OCI-LY7 (cell line): Measurements from ENCODE around the gene ERCC6L. TPM values are rescaled to one million over a fixed set of nuclear protein-coding genes. Genes with fewer than 3 reads are reported as not detected.

Experiments used
- BruUV-seq: library from RNA; stranded (reverse); fragments of 400-500 nt; replicated peaks from 2 replicates; lab custom pipeline; 2021; lab: Mats Ljungman, UMichigan
- CTCF ChIA-PET: fragments of 300-600 bp; sonication (Branson Sonifier 250); formaldehyde crosslinking; loops from one replicate; lab custom pipeline; 2022; ENCODE audit warnings: antibody characterized with exemption; ENCODE audit not compliant: unreplicated experiment; lab: Charles Lee
- POLR2A ChIA-PET: fragments of 300-600 bp; sonication (Branson Sonifier 250); formaldehyde crosslinking; loops from one replicate; lab custom pipeline; 2022; ENCODE audit warnings: antibody characterized with exemption; lab: Charles Lee
- DNase-seq: peaks from one replicate; pipeline ENCODE4 v3.0.0-alpha.2; 2015; ENCODE audit warnings: low spot score
- H2AFZ ChIP-seq: fragments of 200-600 bp; sonication (generic), shearing (Covaris generic); 2 replicates; pipeline ENCODE4 v1.6.1; 2014; ENCODE audit warnings: mild to moderate bottlenecking, antibody characterized with exemption, low read length, moderate library complexity
- H3K27ac ChIP-seq: fragments of 200-600 bp; sonication (generic); 2 replicates; pipeline ENCODE4 v1.5.1; 2014; ENCODE audit warnings: mixed run types, low read depth, mild to moderate bottlenecking, moderate library complexity, low read length, inconsistent platforms; ENCODE audit not compliant: poor library complexity, severe bottlenecking
- H3K36me3 ChIP-seq: fragments of 200-600 bp; sonication (generic); 2 replicates; pipeline ENCODE4 v1.6.1; 2014; ENCODE audit warnings: mild to moderate bottlenecking, antibody characterized with exemption, low read length, moderate library complexity, mixed read lengths; ENCODE audit not compliant: insufficient read depth
- H3K4me1 ChIP-seq: fragments of 200-600 bp; sonication (generic); 2 replicates; pipeline ENCODE4 v1.5.1; 2014; ENCODE audit warnings: mild to moderate bottlenecking, low read length; ENCODE audit not compliant: insufficient read depth, poor library complexity, severe bottlenecking
- H3K4me2 ChIP-seq: fragments of 200-600 bp; sonication (generic); 2 replicates; pipeline ENCODE4 v1.6.1; 2014; ENCODE audit warnings: mild to moderate bottlenecking, low read length
- H3K4me3 ChIP-seq: fragments of 200-600 bp; sonication (generic); 2 replicates; pipeline ENCODE4 v1.5.1; 2014; ENCODE audit warnings: mild to moderate bottlenecking, low read depth, low read length; ENCODE audit not compliant: poor library complexity, severe bottlenecking
- H3K79me2 ChIP-seq: fragments of 200-600 bp; sonication (generic); 2 replicates; pipeline ENCODE4 v1.6.1; 2016; ENCODE audit warnings: low read depth, mild to moderate bottlenecking, low read length, moderate library complexity, mixed read lengths; ENCODE audit not compliant: insufficient read depth
- H3K9me2 ChIP-seq: fragments of 200-600 bp; sonication (generic); 2 replicates; pipeline ENCODE4 v1.6.1; 2016; ENCODE audit warnings: mild to moderate bottlenecking, low read length, mixed read lengths; ENCODE audit not compliant: insufficient read depth
- H3K9me3 ChIP-seq: fragments of 200-600 bp; sonication (generic); 2 replicates; pipeline ENCODE4 v1.6.1; 2014; ENCODE audit warnings: mild to moderate bottlenecking, mixed run types, low read length, mixed read lengths
- H4K20me1 ChIP-seq: fragments of 200-600 bp; sonication (generic); 2 replicates; pipeline ENCODE4 v1.6.1; 2014; ENCODE audit warnings: mild to moderate bottlenecking, antibody characterized with exemption, low read length, moderate library complexity, mixed read lengths; ENCODE audit not compliant: insufficient read depth
- EZH2phosphoT487 ChIP-seq: fragments of 200-600 bp; sonication (generic); IDR thresholded peaks from 2 replicates; pipeline ENCODE4 v1.6.1; 2018; ENCODE audit warnings: low read depth, borderline replicate concordance, mild to moderate bottlenecking, mixed run types, antibody characterized with exemption, low read length, moderate library complexity, mixed read lengths
- intact Hi-C: fragments of 100-400 bp; cut with micrococcal nuclease; formaldehyde crosslinking; loops from one replicate; pipeline ENCODE4 v1.10.0; 2022; ENCODE audit not compliant: unreplicated experiment
- total RNA-seq, 2 experiments: library from RNA; depleted of rRNA in 1 of 2; stranded (reverse); fragments of >200 nt in 1 of 2; shearing (Covaris generic) in 1 of 2; gene quantifications; 2 replicates each; pipeline ENCODE4 v1.2.3, GENCODE V29; 2014 to 2022
- TF ChIP-seq, protein P1 (sequence below): fragments of 200-600 bp; sonication (generic); conservative IDR thresholded peaks from 2 replicates; pipeline ENCODE4 v1.5.1; 2014; ENCODE audit warnings: mild to moderate bottlenecking, antibody characterized with exemption, low read length, moderate library complexity, mixed read lengths

ERCC6L gene
- total RNA-seq, 2 experiments from 2014 or later, result 12.6 to 14.1 TPM

DNA sequence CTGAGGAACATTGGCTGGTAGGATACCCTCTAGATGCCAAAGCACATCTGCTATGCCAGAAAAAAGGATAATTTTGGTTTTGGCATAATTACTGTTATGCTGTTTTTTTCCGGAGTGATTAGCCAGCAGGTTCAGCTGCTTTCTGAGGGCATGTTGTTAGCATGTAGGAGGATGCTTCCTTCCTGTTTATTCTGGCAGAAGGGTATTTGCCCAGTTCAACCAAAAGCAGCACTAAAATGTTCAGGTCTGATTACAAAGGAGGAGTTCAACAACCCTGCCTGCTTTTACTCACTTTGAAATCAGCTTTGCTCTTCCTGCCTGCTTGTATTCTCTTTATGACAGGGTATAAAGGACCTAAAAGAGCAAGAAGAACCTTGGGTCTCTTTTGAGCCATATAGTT lies 21.9 kb downstream of the ERCC6L start:
- peaks cover 8% of the 10 kb centered on the region; the same call in 1 of the 2 replicates for H3K79me2 ChIP-seq
- H3K9me3 ChIP-seq, result no peaks in the 10 kb centered on the region
- POLR2A ChIA-PET, result interaction anchor here (0.6 kb wide), 1 partner anchor 32 kb away, joined by 3 read pairs; no protein-coding TSS in a partner anchor
- CTCF ChIA-PET, result no interaction called here
- H3K36me3 ChIP-seq, result peaks cover 17% of the 10 kb centered on the region
- intact Hi-C loops, result no loop called here
- no peak for DNase-seq
- H3K4me3 ChIP-seq, result no peak overlapping the region
- BruUV-seq, result no TSS peak
- no peak overlapping the region for H2AFZ ChIP-seq
- H3K9me2 ChIP-seq, result no peaks in the 10 kb centered on the region
- TF ChIP-seq, protein P1, sequence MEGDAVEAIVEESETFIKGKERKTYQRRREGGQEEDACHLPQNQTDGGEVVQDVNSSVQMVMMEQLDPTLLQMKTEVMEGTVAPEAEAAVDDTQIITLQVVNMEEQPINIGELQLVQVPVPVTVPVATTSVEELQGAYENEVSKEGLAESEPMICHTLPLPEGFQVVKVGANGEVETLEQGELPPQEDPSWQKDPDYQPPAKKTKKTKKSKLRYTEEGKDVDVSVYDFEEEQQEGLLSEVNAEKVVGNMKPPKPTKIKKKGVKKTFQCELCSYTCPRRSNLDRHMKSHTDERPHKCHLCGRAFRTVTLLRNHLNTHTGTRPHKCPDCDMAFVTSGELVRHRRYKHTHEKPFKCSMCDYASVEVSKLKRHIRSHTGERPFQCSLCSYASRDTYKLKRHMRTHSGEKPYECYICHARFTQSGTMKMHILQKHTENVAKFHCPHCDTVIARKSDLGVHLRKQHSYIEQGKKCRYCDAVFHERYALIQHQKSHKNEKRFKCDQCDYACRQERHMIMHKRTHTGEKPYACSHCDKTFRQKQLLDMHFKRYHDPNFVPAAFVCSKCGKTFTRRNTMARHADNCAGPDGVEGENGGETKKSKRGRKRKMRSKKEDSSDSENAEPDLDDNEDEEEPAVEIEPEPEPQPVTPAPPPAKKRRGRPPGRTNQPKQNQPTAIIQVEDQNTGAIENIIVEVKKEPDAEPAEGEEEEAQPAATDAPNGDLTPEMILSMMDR, result no peak
- TF ChIP-seq EZH2phosphoT487, result no peak
- no peaks in the 10 kb centered on the region for H4K20me1 ChIP-seq
- H3K4me1 ChIP-seq, result no peaks in the 10 kb centered on the region
- H3K4me2 ChIP-seq, result no peak overlapping the region
- no peak overlapping the region for H3K27ac ChIP-seq

DNA sequence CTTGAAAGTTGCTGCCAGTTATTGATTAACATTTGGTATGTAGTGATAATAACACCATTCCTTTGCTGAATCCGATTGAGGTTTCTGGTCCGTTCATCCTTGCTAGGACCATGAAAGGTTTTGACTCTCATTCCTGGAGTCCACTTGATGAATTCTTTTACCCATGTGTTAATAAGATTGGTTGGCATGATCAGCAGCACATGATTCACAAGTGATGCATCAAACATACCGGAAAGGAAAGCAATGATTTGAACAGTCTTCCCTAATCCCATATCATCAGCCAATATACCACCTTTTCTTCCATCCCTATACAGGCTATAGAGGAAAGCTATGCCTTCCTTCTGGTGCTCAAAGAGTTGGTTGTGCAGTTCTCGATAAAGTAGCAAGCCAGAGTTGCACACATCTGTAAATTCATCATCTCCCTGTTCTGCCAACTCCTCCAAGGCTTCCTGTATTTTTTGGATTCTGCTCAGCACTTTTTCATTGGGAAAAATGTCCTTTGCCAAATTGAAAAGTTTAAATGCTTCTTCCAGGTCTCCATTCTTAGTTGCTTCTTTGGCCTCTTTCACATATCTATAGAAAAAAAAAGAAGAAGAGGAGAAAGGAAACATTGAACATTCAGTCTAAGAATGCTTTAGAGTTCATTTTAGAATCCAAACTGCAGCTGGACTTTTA lies 30.6 kb downstream of the ERCC6L start:
- CTCF ChIA-PET, result no interaction called here
- Histone ChIP-seq H3K9me2 (no peaks in the 10 kb centered on the region), H3K4me2 (no peak overlapping the region), H4K20me1 (no peaks in the 10 kb centered on the region), H2AFZ (no peak overlapping the region), H3K79me2 (peaks cover 6% of the 10 kb centered on the region; the same call in 1 of the 2 replicates), H3K4me3 (no peak overlapping the region), H3K27ac (no peak overlapping the region), H3K36me3 (peaks cover 37% of the 10 kb centered on the region), H3K4me1 (no peaks in the 10 kb centered on the region), H3K9me3 (no peaks in the 10 kb centered on the region)
- POLR2A ChIA-PET, result no interaction called here
- intact Hi-C loops, result no loop called here
- TF ChIP-seq EZH2phosphoT487, result no peak
- TF ChIP-seq, protein P1, result no peak
- no peak for DNase-seq
- BruUV-seq, result no TSS peak

DNA sequence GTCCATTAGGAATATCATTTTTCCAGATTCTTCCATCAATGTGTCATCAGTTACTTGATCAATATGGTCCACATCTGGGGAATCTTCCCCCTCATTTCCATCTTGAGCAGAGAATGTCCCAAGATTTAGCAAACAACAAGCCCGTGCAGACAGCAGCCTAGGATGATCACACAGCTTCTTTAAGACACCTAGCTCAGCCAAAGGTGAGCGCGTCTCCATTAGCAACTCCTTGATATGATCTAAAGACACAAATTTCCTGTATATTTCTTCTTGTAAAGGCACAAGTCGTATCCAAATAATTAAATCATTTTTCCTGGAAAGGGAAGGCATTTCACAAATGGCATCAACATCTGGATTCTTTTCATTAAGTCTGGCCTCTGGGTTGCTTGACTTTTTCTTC lies 31.5 kb downstream of the ERCC6L start:
- no peak overlapping the region for H3K4me2 ChIP-seq
- no peaks in the 10 kb centered on the region for H3K9me3 ChIP-seq
- no peak overlapping the region for H2AFZ ChIP-seq
- no peak overlapping the region for H3K27ac ChIP-seq
- peaks cover 37% of the 10 kb centered on the region for H3K36me3 ChIP-seq
- H4K20me1 ChIP-seq, result no peaks in the 10 kb centered on the region
- no peaks in the 10 kb centered on the region for H3K9me2 ChIP-seq
- H3K4me3 ChIP-seq, result no peak overlapping the region
- no TSS peak for BruUV-seq
- ChIA-PET POLR2A (no interaction called here), CTCF (no interaction called here)
- no peaks in the 10 kb centered on the region for H3K4me1 ChIP-seq
- H3K79me2 ChIP-seq, result peaks cover 6% of the 10 kb centered on the region; the same call in 1 of the 2 replicates
- DNase-seq, result no peak
- no peak for TF ChIP-seq EZH2phosphoT487
- TF ChIP-seq, protein P1, result no peak
- intact Hi-C loops, result no loop called here
